ENCODE measurements around the gene CYTH3. TPM values are rescaled to one million over a fixed set of nuclear protein-coding genes. Genes with fewer than 3 reads are reported as not detected.
"Not testable (repeated sequence)": the region's sequence is repeated elsewhere in the genome, so short reads cannot be mapped to it uniquely, and the experiment has no call there.

CYTH3 gene
- total RNA-seq, 1 donor from 2014 or later = 31.1 TPM

- DNase-seq (ENCODE audit: extremely low spot score, unreplicated experiment) = no peak
- no peaks in the 10 kb centered on the region for H3K27me3 Mint-ChIP-seq
- TF ChIP-seq CTCF (conservative IDR thresholded peaks at IDR 0.05) = no peak
- H3K27ac Mint-ChIP-seq = no peak overlapping the region
- H3K36me3 Mint-ChIP-seq = no peaks in the 10 kb centered on the region
- no peaks in the 10 kb centered on the region for H3K9me3 Mint-ChIP-seq
- peaks cover 31% of the 10 kb centered on the region for H3K4me1 Mint-ChIP-seq (ENCODE audit: unreplicated experiment)
- H3K4me3 Mint-ChIP-seq = no peak overlapping the region
Observed at GRCh38 chr7:6234384-6234783, 38.0 kb downstream of the CYTH3 start.

GRCh38 chr7:6232534-6232933, 39.9 kb downstream of the CYTH3 start:
- Mint-ChIP-seq H3K27me3 (no peaks in the 10 kb centered on the region), H3K36me3 (no peaks in the 10 kb centered on the region), H3K4me1 (ENCODE audit: unreplicated experiment) (peaks cover 46% of the 10 kb centered on the region), H3K9me3 (no peaks in the 10 kb centered on the region), H3K4me3 (no peak overlapping the region), H3K27ac (no peak overlapping the region)
- no peak for DNase-seq (ENCODE audit: extremely low spot score, unreplicated experiment)
- no peak for TF ChIP-seq CTCF (conservative IDR thresholded peaks at IDR 0.05)

- no peaks in the 10 kb centered on the region for H3K36me3 Mint-ChIP-seq
- no peak for TF ChIP-seq CTCF (conservative IDR thresholded peaks at IDR 0.05)
- H3K9me3 Mint-ChIP-seq = no peaks in the 10 kb centered on the region
- no peak for DNase-seq (ENCODE audit: extremely low spot score, unreplicated experiment)
- no peaks in the 10 kb centered on the region for H3K27me3 Mint-ChIP-seq
- no peak overlapping the region for H3K4me3 Mint-ChIP-seq
- peaks cover 49% of the 10 kb centered on the region for H3K4me1 Mint-ChIP-seq (ENCODE audit: unreplicated experiment)
- H3K27ac Mint-ChIP-seq = no peak overlapping the region
Observed at GRCh38 chr7:6232116-6232515, 40.3 kb downstream of the CYTH3 start.

- no peak overlapping the region for H3K27ac Mint-ChIP-seq
- TF ChIP-seq CTCF (conservative IDR thresholded peaks at IDR 0.05) = no peak
- H3K27me3 Mint-ChIP-seq = no peaks in the 10 kb centered on the region
- no peak for DNase-seq (ENCODE audit: extremely low spot score, unreplicated experiment)
- H3K4me3 Mint-ChIP-seq = peak overlapping the region; percentile 15
- H3K9me3 Mint-ChIP-seq = peaks cover 4% of the 10 kb centered on the region
- H3K4me1 Mint-ChIP-seq (ENCODE audit: unreplicated experiment) = peaks cover 50% of the 10 kb centered on the region
- H3K36me3 Mint-ChIP-seq = no peaks in the 10 kb centered on the region
Observed at GRCh38 chr7:6231184-6231583, 41.2 kb downstream of the CYTH3 start.

GRCh38 chr7:6229284-6229683, 43.1 kb downstream of the CYTH3 start:
- H3K36me3 Mint-ChIP-seq; DNase-seq (ENCODE audit: extremely low spot score, unreplicated experiment); H3K9me3 Mint-ChIP-seq; H3K27me3 Mint-ChIP-seq; H3K4me3 Mint-ChIP-seq: not testable (repeated sequence)
- Mint-ChIP-seq H3K27ac (peak overlapping the region; percentile 90), H3K4me1 (ENCODE audit: unreplicated experiment) (peaks cover 59% of the 10 kb centered on the region)

GRCh38 chr7:6228361-6229229, 43.8 kb downstream of the CYTH3 start:
- TF ChIP-seq CTCF (conservative IDR thresholded peaks at IDR 0.05) = no peak
- Mint-ChIP-seq H3K4me1 (ENCODE audit: unreplicated experiment) (peaks cover 59% of the 10 kb centered on the region), H3K4me3 (peak overlapping the region; percentile 83), H3K36me3 (peaks cover 3% of the 10 kb centered on the region), H3K9me3 (peaks cover 6% of the 10 kb centered on the region), H3K27me3 (no peaks in the 10 kb centered on the region), H3K27ac (peak overlapping the region; percentile 90)
- no peak for DNase-seq (ENCODE audit: extremely low spot score, unreplicated experiment)
